GM04504 (cell line): ENCODE measurements around the gene HOXD8.

Source experiments
- DNase-seq: peaks from one replicate; pipeline ENCODE4 v3.0.0-alpha.2; 2012; ENCODE audit warnings: low read depth

Gene HOXD8

GRCh38 chr2:176147800-176148496, 18.4 kb downstream of the HOXD8 start:
- no peak for DNase-seq

GRCh38 chr2:176148751-176149421, 19.4 kb downstream of the HOXD8 start:
- DNase-seq, result no peak

- no peak for DNase-seq
Measured at GRCh38 chr2:176149481-176149938, 20.0 kb downstream of the HOXD8 start.

- DNase-seq, result no peak
Measured at GRCh38 chr2:176149939-176150583, 20.6 kb downstream of the HOXD8 start.

- DNase-seq, result no peak
Measured at GRCh38 chr2:176150584-176151441, 21.3 kb downstream of the HOXD8 start.

GRCh38 chr2:176151442-176152287, 22.2 kb downstream of the HOXD8 start, which contains the start of gene HOXD4:
TSS of gene HOXD4 (plus strand) at chr2:176151550. CDS start at chr2:176151634, 84 bp downstream.
- no peak for DNase-seq

- DNase-seq, result no peak
Measured at GRCh38 chr2:176152350-176153181, 23.1 kb downstream of the HOXD8 start.

GRCh38 chr2:176154576-176155252, 25.2 kb downstream of the HOXD8 start:
- DNase-seq, result no peak

GRCh38 chr2:176155356-176156044, 26.0 kb downstream of the HOXD8 start:
- no peak for DNase-seq

GRCh38 chr2:176156301-176156806, 26.8 kb downstream of the HOXD8 start:
- DNase-seq, result no peak

GRCh38 chr2:176156807-176157498, 27.4 kb downstream of the HOXD8 start, which contains the start of gene HOXD3:
TSS of gene HOXD3 (plus strand) at chr2:176157307. CDS start at chr2:176169115, 11,808 bp downstream.
- DNase-seq, result no peak

GRCh38 chr2:176157499-176158185, 28.1 kb downstream of the HOXD8 start:
- DNase-seq, result no peak

GRCh38 chr2:176158186-176158591, 28.7 kb downstream of the HOXD8 start:
- DNase-seq, result no peak

GRCh38 chr2:176158855-176159662, 29.6 kb downstream of the HOXD8 start:
- DNase-seq, result no peak

- no peak for DNase-seq
Measured at GRCh38 chr2:176159663-176160250, 30.3 kb downstream of the HOXD8 start.
